NCI-H510A (cell line): ENCODE data around the gene WFS1.

Experiments
- DNase-seq: peaks from one replicate; lab custom pipeline; 2025; lab: John Stamatoyannopoulos, UW

WFS1 gene

DNA sequence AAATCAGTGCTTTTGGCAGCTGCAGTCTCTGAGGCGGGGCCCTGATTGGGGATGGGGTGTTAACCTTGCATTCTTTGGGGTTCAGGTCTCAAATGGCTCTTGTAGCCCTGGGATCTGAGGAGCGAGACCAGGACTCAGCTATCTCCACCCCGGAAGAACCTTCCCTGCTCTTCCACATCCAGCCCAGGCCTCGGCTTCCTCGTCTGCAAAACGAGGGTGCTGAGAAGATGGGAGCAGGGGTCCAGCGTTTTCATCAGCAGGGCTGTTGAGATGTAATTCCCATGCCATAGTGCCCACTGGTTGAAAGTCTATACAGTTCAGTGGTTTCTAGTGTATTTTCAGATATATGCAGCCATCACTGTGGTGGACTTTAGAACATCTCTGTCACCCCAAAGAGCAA is 34.6 kb upstream of the WFS1 start:
- DNase-seq: no peak

DNA sequence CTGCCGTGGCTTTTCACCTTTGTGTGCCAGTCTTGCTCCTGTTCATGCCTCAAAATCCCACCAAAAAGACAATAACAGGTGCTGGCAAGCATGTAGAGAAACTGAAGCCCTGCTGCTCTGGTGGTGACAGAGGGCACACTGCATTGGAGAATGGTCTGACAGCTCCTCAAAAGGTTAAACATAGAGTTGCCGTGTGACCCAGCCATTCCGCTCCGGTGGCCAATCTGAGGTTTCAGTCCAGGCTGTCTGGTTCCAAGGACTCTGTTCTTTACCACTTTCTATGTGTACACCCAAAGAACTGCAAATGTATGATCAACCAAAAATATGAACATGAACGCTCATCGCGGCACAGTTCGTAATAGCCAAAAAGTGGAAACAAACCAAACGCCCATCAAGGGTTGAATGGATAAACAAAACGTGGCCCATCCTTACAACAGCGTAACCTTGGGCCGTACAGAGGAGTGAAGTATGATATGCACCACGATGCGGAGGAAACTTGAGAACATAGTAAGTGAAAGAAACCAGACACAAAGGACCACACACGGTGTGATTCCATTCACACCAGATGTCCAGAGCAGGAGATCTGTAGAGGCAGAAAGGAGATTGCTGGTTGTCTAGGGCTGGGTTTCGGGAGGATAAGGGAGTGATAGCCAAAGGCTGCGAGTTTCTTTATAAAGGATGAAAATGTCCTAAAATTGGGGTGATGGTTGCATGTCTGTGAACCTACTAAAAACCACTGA is 33.6 kb upstream of the WFS1 start:
- no peak for DNase-seq

DNA sequence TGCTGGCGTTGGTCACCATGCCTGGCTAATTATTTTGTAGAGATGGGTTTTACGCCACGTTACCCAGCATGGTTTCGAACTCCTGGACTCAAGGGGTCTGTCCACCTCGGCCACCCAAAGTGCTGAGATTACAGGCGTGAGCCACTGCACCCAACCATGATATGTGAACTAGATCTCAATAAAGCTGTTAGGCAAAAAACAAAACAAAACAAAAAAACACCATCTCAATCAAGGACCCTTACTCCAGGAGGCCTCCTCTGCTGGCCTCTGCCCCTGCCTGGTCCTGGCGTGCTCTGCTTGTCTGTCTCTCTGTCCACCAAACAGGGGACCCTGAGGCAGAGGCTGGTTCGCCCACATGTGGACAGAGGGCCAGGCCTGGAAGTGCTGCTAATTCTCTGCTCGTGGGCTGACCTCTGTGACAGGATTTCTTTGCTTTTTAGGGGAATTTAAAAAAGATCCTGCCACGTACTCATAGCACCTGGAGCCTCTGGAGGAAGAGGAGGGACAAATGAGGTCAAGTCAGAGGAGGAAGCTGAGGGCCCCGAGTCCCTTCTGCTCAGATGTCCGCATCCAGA is 32.7 kb upstream of the WFS1 start:
- no peak for DNase-seq

DNA sequence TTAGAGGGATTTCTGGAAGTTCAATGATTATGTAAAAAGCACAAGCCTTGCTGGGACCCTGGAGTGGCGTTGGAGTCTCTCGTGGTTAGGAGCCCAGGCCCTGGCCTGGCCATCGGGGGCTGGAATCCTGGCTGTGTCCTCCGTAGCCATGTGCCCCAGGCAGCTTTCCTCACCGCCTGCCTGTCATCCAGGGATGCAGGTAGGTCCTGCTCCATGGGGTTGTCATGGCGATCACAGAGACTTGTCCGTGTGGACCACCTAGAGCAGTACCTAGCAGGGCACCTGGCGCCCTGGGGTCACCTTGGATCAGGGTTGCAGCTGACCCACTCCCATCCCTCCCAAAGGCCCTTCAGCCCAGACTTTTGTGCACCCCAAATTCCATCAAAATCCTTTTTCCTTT is 30.2 kb upstream of the WFS1 start:
- no peak for DNase-seq

DNA sequence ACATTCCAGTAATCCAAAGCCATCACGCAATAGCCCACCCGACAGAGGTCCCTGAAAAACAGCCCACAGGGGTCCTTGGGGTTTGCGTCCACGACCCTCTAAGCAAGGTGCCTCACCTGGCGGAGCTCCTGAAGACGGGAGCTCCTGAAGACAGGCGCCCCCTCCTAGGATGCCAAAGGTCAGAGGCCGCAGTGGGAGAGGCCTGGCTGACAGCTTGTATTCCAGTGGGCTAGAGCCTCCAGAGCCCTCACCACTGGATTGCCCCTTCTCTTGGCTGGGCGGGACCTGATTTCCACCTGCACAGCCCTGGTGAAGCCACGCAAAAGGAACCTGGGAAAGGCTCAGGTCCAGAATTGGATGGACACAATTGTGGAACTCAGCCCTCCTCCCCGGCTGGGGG is 29.7 kb upstream of the WFS1 start:
- no peak for DNase-seq

DNA sequence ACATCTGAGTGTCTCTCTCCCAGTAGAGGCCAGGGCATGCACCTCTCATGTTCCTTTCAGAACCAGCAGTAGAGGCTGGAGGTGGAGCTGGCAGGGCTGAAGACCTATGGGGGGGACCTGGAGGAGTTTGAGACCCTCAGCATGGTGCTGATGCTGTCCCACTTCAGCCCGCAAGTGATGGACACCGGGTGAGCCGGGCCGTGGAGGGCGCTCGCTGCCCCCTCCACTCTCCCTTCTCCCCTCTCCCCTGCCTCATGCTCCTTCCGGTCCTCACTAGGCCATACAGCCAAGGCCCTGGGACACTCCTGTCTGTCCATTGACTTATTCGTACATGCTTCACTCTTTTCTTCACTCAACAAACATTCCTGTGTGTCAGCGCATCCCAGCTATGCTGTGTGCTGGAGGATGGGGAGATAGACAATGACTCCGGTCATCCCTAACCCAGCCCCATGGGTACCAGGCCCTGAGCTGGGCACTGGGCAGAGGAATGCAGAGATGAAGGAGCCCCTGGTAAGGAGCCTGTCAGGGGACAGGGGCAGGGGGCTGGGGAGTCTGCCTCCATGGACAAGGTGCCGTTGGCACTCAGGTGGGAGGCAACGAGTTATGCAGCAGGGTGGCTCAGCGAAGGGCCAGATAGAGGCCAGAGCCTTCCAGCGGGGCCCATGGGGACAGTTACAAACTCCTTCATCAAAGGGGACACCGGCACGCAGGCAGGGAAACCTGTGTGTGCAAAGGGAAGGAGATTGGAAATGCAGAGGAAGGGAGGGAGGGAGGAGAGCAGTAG is 28.4 kb upstream of the WFS1 start:
- no peak for DNase-seq

DNA sequence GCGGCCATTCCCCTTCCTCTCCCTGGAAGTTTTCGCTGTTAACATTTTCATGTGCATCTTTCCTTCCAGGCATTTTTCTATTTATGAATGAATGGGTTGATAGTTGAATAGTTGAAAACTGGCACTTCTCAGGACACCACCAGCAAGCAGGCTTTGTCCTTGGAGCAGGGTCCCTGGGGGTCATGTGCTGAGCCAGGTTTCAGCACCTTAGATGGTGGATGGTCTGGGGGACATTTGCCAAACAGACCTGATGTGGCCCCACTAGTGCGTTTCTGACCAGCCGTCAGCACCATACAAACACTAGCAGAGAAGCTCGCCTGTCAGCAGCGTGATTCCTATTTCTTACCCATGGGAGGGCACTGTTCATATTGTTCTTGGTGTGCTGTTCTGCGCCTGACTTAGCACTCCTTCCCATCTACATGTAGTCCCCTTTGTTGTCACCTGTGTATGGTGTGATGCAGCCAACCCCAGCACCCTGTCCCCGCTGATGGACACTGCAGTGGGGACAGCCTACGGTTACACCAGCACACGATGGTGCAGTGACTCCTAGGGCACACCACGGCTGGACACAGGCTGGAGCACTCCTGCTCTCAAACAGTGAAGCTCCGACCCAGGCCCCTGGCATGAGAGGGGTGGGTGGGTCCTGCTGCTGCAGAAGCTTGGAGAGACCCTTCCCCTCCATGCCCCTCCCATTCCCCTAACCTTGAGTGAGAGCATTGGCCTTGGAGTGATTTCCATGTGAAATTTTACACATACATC is 27.2 kb upstream of the WFS1 start:
- no peak for DNase-seq

DNA sequence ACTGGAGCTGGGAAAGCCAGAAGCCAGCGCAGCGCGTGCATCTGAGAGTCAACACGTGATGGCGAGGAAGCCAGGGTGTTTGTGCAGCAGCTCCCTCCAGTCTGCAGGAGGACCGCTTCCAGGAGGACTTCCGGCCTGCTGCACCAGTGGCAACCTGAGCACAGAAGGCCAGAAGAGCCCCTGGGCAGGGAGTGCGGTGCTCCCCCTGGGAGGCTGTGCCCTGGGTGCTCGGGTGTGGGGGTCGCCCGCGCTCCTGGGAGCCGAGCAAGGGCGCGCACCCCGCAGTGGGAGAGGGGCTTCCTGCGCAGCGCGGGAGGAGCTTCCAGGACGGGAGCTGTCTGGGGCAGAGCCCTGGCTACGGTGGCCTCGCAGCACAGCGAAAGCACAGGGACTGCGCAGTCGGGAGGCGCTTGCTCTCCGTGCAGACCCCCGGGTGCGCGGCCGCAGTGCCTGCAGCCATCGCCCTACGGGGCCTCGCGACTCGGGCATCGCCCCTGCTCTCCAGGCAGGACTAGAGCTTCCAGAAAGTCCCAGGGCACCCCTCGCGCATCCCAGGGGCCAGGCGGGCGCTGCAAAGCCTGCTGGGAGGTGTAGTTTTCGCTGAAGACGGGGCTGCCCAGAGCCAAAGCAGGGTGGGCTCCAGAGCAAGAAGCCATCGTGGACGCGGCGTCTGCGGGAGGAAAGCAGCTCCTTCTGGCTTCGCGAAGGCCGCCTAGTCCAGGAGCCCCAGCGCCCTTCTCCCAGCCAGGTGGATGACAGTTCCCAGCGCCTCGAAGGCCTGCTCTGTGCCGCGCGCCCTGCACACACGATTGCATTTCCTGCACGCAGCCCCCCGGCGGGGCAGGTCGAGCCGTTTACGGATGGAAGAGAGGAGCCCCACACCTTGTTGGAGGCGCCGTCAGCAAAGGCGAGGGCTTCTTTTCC is 24.1 kb upstream of the WFS1 start:
- DNase-seq: no peak

DNA sequence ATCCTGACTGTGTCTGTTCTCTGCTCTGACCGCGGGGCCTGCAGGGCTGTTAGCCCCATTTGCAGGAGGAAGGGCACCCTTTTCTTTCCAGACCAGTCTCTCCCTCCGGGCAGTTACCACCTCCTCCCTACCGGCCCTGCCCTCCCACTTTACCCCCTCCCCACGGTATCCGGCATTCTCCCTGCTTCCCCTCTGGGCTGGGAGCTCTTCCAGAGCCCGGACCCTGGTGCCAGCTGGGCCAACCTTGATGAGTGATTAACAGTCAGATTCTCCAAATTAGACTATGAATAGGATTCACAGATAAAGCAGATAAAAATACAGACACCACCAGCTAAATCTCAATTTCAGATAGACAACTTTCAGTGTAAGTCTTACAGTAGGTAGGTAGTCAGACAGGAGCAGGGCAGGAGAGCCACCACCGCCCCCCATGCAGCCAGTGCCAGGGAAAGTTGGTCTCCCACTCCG is 23.4 kb upstream of the WFS1 start:
- no peak for DNase-seq

DNA sequence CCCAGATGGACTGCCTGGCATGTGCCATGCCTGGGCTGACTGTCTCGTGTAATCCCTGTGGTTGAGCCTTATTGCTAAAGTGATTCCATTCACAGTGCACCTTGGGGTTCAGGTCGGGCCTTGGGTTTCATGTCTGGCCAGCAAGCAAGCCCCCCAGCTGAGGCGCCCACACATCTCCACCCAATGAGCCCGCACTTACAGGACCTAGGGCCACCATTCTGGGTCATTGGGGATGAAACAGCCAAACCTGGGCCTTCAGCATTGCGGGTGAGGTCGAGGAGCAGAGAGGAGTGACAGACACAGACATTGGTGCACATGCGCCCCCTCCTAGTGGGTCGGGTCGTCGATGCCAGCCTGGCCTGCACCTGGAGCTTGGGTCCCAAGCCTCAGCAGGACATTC is 21.3 kb upstream of the WFS1 start:
- DNase-seq: no peak

DNA sequence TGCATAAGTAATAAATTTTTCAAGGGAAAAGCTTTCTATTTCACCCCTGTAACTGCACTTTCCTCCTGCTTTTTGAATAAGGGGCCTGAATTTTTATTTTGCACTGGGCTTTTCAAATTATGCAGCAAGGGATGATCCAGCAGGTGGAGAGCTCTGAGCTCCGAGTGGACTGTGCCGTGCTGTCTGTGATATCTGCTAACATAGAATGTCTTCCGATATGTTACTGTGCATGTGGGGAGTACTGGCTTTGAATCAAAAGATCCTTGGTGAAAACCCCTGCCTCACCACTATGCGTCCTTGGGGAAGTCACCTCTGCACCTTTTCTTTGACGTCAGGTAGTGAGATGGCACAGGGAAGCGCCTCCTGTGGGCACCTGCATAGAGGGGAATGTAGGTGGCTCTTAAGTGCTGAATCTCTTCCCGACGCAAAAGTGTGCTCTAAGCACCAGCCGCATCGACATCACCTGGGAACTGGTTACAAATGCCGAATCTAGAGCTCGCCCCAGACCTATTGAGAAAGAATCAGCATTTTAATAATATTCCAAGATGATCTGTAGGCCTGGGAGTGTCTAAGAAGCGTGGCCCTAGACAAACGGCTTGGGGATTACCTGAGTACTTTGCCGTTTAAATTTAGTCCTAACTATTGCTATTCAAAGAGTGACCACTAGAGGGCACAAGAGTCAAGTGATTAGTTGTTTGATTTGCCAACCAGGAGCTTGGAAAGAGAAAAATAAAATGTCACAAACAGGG is 19.2 kb upstream of the WFS1 start:
- no peak for DNase-seq

DNA sequence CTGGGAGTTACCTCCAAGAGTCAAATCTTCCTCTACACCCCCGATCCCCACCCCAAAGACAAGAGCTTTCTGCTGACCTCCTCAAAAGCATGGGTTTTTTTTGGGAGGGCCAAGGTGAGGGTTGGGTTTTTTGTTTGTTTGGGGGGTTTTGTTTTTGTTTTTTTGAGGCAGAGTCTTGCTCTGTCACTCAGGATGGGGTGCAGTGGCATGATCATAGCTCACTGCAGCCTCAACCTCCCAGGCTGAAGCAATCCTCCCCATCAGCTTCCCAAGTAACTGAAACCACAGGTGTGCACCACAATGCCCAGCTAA is 18.7 kb upstream of the WFS1 start:
- no peak for DNase-seq

DNA sequence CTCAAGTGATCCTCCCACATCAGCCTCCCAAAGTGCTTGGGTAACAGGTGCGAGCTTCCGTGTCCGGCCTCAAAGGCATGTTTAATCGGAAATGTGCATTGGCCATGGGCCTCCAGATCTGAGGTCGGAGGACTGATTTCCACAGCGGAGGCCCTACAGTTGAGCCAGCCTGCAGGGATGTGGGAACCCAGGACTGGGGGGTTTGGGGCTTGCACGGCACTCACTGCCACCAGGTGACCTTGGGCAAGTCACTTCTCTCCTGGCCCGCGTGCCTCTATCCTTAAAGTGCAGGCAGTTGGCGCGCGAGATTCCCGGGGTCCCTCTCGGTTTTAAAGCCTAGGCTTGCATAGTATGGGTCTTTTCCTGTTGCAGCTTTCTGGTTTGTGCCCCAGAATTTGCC is 18.3 kb upstream of the WFS1 start:
- no peak for DNase-seq

DNA sequence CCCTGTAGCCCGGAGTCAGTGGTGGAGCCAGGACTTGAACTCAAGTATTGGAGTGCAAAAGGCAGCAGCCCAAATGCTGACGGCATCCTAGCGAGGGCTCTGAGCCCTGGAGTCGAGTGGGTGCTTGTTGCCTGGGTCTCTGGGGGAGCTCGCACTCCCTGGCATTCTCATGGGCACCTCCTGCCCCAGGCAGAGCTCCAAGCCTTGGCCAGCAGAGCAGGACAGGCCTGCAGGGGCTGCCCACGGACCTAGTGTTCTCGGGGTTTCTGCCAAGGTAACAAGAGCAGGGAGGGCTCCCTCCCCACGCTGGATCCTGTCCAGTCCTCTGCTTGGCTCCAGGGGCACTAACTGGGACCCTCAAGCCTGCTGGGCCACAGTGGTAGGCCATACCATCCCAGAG is 17.6 kb upstream of the WFS1 start:
- DNase-seq: no peak

DNA sequence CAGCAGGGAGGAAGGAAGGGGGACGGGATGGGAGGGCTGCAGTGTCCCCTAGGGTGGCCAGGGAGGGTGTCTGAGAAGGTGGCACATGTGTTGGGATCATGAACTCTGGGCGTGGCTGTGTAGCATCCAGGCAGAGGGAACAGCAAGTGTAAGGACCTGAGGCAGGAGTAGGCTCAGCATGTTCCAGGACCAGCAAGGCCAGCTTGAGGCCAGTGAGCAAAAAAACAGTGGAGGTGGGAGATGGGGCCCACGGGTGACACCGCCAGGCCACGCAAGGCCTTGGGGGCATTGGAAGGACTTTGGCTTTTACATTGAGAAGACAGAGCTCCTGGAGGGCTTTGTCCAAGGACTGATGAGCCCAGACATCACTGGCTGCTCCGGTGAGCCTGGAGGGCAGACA is 16.5 kb upstream of the WFS1 start:
- no peak for DNase-seq

DNA sequence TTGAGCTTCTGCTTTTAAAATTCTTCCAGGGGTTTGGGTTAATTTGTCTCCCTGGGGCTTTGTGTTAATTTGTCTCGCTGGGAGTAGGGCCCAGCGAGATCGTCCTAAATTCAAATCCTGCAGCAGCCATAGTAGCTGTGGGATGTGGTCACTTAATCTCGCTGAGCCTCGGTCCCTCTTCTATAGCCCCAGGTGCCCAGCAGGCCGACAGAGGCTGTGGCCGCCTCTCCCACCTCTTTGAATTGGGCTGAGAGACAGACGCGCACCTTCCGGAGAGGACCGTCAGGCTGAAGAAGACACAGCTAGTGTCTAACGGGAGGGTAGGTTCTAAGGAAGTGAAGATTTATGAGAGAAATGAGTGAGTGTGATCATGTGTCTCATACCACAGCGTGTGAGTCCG is 15.7 kb upstream of the WFS1 start:
- no peak for DNase-seq

DNA sequence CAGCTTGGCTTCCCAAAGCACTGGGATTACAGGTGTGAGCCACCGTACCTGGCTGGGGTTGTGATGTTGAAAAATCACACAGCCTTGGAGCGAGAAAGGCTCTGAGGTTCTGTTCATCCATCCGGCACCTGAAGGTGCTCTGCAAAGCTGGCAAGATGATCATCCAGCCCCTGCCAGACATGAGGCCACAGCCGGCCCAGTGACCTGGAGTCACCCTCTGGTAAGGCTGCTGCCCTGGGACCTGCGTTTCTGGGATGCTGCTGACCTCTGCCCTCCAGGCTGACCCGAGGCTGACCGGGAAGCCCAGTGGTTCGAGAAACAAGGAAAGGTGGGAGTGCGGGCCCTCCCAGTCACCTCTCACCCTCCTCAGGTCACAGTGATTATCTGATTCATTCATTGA is 13.5 kb upstream of the WFS1 start:
- no peak for DNase-seq

DNA sequence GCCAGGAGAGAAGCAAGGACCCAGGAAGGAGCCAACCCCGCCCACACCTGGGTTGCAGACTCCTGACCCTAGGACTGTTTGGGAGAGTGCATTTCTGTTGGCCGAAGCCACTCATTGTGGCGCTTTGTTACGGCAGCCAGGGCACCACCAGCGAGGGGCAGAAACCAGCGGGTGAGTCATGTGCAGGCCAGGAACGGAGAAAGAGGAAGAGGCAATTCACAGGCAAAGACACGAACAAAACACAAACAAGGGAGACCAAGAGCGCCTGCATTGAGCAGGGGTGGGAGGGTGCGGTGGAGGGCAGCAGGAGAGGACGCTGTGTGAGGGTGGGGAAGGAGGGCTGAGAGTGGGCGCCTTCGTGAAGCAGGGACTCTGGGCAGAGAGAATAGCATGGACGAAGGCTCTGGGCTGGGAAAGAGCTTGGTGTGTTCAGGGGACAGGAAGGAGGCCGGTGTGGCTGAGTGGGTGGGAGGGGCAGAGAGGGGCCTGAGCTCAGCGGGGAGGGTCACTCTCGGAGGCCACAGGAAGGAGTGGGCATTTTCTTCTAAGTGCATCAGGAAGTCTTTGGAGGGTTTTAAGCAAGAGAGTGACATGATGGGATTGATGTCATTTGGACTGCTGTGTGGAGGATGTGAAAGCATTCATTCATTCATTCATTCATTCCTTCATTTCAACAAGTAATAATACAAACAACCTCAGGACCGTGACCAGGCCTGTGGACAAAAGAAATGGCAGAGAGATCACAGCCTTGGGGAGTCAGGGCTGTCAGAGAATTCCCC is 12.2 kb upstream of the WFS1 start:
- no peak for DNase-seq

DNA sequence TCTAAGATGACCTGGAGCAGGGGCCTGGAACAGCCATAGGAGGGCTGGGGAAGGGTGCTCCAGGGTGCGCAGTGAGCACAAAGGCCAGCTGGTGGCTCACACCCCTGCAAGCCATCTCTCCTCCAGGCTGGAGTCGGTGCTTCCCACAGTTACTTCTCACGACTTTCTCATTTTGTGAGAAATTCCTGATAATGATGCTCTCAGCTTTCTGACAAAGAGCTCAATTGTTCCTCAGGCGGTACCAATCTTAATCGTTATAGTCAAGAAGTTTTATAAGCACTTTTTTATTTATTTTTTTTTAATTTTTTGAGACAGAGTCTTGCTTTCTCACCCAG is 11.7 kb upstream of the WFS1 start:
- no peak for DNase-seq

DNA sequence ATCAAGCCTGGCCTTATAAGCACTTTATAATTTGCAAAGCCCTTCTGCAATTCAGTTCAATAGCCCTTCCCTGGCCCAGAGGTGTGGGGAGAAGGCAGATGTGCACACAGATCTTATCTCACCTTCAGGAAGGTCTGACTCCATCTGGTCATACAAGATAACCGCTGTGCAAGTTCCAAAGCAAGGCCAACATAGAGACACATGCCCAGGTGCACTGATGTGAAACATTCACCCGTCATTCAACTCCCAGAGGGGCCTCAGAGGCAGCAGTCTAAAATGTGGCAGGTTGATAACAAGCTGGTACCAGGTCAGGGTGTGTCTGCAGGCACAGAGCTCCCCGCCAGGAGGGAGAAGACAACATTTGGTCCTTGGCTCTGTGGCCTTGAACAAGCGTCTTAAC is 10.9 kb upstream of the WFS1 start:
- DNase-seq: no peak
